HG02610 (cell line): Measurements from ENCODE around the gene SNRNP25.
"Not testable (repeated sequence)": the region's sequence is repeated elsewhere in the genome, so short reads cannot be mapped to it uniquely, and the experiment has no call there.

Experiments used
- ATAC-seq: cut with Tn5 transposase; IDR thresholded peaks from one replicate; pipeline ENCODE4 v1.9.1; 2021; ENCODE audit warnings: mild to moderate bottlenecking, moderate library complexity; ENCODE audit not compliant: unreplicated experiment

The SNRNP25 gene

DNA sequence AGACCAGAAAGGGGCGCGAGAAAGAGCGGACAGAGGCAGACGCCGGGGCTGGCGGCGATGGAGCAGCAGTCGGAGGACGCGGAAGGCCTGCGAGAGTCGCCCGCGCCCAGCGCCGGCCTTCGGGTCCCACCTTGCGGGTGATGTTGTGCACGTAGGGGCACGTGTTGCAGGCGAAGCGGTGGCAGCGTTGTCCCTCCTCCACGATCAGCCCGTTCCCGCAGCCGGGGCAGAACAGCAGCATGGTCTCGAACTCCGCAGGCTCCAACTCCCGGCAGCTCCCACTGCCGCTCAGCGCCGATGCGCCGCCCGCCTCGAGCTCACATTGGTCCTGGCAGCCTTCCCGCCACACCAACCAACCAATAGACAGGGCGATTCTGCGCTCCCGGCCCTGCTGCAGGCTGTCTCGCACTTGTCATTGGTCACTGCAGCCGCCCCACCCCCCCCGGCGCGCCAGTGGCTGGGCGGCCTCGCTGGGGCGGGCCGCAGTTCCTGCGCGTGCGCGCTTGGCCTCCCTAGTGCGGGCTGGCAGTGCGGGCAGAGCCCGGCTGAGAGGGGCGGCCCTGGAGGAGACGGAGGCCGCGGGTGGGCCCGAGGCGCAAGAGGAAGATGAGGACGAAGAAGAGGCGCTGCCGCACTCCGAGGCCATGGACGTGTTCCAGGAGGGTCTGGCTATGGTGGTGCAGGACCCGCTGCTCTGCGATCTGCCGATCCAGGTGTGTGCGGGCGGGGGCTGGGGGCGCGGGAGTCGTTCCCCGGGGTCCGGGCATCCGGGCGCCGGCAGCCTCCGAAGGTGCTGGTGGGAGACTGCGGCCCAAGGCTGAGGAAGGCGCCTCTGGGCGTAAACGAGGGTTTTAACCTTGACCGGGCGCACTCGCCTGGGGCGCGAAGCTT, at the start of gene SNRNP25, which contains the start of gene POLR3K:
TSS of gene SNRNP25 (plus strand) at position 483 of the 891 bp plus-strand sequence. CDS start at position 672, 189 bp downstream.
TSS of gene POLR3K (minus strand) at position 263 of the 891 bp plus-strand sequence. CDS start at position 241, 22 bp downstream.
- peak; percentile 95 for ATAC-seq

- ATAC-seq = no peak
These were observed 43.5 kb upstream of the SNRNP25 start for GRCh38 chr16:9903-10665.

GRCh38 chr16:10772-11171, 42.9 kb upstream of the SNRNP25 start:
- ATAC-seq = not testable (repeated sequence)

- not testable (repeated sequence) for ATAC-seq
These were observed 36.4 kb upstream of the SNRNP25 start for GRCh38 chr16:17062-17765.

- not testable (repeated sequence) for ATAC-seq
These were observed 32.7 kb upstream of the SNRNP25 start for GRCh38 chr16:20886-21285.

DNA sequence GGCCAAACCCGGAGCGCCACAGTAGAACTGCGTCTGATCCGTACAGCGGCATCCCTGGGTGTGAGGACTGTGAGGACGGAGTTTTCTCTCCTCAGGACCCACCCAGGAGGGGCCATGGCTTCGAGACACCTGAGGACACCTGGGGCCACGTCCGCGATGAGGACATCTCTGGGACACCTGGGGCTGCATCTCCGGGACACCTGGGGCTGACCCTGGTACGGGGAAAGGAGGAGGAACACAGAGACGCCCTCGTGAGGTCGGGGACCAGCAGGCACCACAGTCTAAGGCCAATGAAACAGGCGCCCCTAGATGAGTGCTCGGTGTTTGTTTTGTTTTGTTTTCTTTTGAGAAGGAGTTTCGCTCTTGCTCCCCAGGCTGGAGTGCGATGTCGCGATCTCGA, 29.5 kb upstream of the SNRNP25 start:
- not testable (repeated sequence) for ATAC-seq

DNA sequence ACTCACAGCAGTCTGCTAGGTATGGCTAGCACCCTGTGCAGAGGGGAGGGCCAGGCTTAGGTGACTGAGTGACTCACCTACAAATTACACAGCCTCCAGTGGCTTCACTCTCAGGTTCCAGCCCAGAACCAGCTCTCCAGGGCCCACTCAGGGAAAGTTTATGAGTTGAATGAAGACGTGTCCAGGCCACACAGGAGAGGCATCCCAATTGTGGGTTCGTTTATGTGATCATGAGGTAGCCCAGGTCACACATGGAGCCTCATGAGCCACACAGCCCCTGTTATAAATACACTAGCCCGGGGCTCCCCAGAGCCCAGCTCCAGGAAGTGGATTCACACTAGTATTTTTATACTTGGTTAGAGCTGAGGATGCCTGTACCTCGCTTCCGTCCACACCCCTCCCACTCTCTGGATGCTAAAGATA, 27.7 kb upstream of the SNRNP25 start:
- ATAC-seq = peak; percentile 77

DNA sequence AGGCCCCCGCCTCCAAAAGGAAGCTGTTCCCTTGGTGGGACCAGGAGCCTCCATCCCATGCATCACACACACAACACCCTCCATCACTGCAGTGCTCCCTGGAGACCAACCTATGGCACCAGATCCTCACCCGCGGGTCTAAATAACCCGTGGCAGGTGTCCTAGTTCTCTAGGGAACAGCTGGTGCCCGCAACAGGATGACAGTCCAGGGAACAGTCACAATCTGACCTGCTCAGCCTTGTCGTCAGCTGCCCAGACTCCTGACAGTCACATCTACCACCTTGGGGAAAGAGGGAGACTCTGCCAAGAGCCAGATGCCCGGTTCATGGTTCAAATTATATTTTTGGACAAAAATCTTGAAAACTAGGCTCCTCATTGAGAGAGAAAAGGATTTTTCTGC, 23.0 kb upstream of the SNRNP25 start:
- not testable (repeated sequence) for ATAC-seq

DNA sequence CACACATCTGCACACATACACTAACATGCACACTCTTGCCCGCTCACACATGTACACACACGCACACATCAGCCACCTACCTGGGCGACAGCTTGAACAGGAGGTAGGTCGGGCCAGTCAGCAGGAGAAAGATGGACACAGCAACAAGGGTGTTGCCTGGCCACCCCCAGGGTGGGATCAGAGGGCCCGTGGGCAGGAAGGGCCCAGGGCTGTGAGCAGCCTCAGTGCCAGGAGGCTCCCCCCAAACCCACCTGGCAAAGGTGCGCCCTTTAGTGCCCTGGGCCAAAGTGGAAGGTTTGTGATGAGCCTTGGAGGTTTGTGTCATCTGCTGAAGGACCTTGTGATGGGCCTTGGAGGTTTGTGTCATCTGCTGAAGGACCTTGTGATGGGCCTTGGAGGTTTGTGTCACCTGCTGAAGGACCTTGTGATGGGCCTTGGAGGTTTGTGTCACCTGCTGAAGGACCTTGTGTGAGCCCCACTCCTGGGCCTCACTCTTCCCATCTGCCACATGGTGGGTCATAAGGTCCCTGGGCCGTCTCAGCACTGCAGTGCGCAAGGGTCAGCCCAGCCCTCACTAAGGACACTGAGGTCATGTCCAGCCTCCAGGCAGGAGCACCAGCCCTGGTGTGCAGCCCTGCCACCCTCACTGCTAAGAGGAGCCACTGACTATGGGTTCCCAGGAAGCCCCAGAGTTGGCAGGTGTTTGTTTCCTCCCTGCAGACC, 20.3 kb upstream of the SNRNP25 start:
- ATAC-seq = not testable (repeated sequence)

DNA sequence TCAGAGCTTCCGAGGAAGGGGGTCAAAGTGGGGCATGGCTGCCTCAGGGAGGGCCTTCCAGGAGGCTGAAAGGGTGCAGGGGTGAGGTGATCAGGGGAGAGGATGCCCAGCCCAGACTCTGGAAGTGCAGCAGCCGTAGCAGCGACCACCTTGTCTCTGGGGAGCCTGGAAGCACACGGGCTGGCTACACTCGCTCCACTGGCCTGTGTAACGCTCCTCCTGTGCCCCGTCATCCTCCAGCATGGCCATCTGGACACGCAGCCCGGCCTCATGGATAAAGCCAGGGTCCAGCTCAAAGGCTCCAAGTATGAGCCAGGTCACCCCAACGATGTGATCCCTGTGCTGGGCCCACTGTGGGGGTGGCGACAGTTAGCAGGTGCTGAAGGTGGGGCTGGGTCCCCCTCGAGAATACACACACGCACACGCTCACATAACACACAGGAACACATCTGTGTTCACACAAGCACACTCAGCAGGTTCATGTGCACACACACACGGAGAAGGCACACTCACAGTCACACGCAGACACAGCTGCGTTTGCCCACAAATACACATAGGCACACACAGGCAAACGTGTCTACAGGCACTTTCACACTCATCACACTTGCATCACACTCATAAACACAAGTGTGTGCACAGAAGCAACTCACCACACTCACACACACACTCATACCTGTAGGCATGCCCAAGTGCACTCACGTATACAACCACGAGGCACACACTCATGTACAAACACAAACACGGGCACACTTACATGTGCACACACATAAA, 19.6 kb upstream of the SNRNP25 start:
- no peak for ATAC-seq

- no peak for ATAC-seq
These were observed 19.0 kb upstream of the SNRNP25 start for GRCh38 chr16:34648-34987.

DNA sequence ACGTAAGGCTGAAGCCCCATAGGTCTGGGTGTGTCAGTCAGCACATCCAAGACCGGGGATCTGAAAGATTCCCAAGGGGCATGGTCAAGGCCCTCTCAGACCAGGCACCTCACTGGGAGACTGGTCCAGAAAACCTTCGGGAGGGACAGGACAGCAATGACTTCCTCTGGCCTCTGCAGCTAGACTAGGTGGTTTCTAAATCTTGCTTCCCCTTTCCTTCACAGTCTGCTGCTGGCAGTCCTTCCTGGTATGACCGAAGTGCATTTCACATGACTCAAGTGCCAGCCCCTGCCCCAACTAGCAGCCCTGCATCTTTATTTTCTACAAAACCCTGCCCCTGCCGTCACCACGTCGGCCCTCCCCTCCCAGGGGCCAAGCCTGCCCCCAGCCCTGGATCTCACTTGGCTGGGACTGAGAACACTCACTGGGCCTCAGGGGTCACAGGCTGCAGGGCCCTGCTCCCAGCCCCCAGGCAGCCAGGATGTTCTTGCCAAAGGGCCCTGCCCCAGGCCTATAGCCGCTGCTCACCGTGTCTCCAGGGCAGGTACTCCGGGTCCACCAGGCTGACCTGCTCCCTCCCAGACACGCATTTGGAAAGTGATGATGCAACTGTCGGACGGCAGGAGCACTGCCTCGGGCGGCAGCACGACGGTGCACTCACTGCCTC, 18.5 kb upstream of the SNRNP25 start:
- ATAC-seq = no peak

GRCh38 chr16:35678-36305, 17.8 kb upstream of the SNRNP25 start:
- ATAC-seq = no peak

DNA sequence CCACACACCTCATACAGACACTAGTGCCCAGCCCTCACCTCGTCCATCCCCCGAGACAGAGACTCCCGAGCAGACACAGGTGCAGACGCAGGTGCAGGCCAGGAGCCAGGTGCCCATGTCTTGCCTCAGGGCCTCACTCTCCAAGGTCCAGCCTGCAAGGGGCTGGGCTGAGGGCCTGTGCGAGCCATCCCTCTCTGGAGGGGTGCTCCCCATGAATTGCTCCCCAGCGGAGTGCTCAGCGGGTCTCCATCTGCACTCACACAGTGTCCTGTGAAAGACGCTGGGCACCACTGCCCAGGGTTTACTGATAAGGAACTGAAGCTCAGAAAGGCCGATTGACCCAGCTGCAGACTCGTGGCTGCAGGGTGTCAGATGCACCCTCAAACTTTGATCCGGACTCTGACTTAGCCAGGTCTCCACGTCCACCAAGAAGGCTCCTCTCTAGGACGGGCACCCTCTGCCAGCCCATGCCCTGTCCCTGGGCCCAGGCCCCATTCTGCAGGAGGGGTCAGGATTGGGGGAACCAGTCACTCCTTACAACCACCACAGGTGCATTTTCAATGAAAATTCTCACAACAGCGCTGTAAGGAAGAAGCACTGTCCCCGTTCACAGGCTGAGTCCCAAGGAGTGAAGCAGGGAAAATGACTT, 17.2 kb upstream of the SNRNP25 start:
- ATAC-seq = no peak

DNA sequence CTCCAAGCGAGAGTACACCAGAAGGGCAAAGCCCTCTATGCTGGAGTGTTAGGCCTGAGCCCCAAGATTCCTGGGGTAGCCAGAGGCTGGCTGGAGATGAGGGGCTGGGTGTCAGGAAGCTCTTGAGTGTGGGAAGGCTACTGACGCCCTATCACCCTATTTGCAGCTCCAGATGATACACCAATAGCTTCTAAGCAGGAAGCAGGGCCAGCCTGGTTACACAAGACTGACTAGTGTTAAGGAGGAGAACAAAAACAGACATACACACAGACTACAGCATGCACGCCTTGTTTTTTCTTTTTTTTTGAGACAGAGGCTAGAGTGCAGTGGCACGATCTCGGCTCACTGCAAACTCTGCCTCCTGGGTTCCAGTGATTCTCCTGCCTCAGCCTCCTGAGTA, 16.1 kb upstream of the SNRNP25 start:
- ATAC-seq = no peak

GRCh38 chr16:38206-38605, 15.4 kb upstream of the SNRNP25 start:
- ATAC-seq = not testable (repeated sequence)

DNA sequence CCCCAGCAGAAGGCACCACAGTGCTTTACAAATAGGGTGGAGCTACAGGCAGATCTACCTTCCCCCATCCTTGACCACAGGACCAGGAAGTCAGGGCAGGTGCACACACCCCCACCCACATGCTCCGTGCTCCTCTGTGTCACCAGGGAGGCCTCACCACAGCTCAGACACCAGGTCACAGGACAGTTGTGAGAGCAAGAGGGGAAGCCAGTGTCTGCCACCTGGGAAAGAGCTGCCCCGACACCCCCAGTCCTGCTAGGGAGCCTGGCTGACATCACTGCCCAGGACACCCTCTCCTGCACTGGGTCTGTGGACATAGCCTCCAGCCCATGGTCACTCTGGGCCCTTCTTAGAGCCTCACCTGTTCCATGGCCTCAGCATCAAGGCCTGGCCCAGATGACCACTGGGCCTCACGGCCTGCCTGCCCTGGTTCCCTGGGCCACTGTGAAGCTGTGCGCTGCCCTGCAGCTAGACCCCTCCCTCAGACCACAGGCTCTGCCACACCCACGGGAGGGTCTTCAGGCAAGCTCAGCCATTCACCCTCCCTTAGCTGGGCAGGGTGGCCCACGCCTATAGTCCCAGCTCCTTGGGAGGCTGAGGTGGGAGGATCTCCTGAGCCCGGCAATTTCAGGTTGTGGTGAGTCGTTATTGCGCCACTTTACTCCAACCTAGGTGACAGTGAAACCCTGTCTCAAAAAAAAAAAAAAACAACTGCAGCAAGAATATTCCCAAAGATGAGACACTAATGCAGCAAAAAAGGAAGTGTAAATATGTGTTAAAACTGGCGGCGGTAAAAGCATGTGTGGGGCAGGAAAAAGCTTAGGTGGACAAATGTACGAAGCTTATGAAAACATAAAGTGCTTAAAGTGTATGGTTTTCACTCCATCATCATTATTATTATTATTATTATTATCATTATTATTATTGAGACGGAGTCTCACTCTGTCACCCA, 14.4 kb upstream of the SNRNP25 start:
- ATAC-seq = peak; percentile 75
